HEK293T (cell line): Measurements from ENCODE around the gene ERC2.
"Not testable (repeated sequence)": the region's sequence is repeated elsewhere in the genome, so short reads cannot be mapped to it uniquely, and the experiment has no call there.

Source experiments
- CTCF ChIA-PET: fragments of 350-600 bp; formaldehyde crosslinking; extraction: SDS; loops from one replicate; lab custom pipeline; 2021; ENCODE audit warnings: antibody characterized with exemption, inconsistent platforms; lab: Yijun Ruan, JAX
- POLR2A ChIA-PET: fragments of 350-600 bp; formaldehyde crosslinking; extraction: SDS; loops from one replicate; lab custom pipeline; 2020; ENCODE audit warnings: antibody characterized with exemption, inconsistent platforms; lab: Yijun Ruan, JAX
- DNase-seq: peaks from one replicate; pipeline ENCODE4 v3.0.0; 2012; ENCODE audit warnings: mixed read lengths; ENCODE audit errors: extremely low spot score
- ARNT ChIP-seq: fragments of 450-650 bp; IDR thresholded peaks from 2 replicates; pipeline ENCODE4 v1.6.1; 2017; ENCODE audit warnings: mild to moderate bottlenecking
- BHLHE40 ChIP-seq: fragments of 450-650 bp; IDR thresholded peaks from 2 replicates; pipeline ENCODE4 v1.6.1; 2016; ENCODE audit warnings: mild to moderate bottlenecking, moderate library complexity, borderline replicate concordance
- CTBP1 ChIP-seq: fragments of 450-650 bp; IDR thresholded peaks from 2 replicates; pipeline ENCODE4 v1.6.1; 2016; ENCODE audit warnings: borderline replicate concordance
- ELF4 ChIP-seq: fragments of 450-650 bp; IDR thresholded peaks from 2 replicates; pipeline ENCODE4 v1.6.1; 2017; ENCODE audit warnings: antibody characterized with exemption
- FOXA1 ChIP-seq: fragments of 450-650 bp; IDR thresholded peaks from 2 replicates; pipeline ENCODE4 v1.6.1; 2016; ENCODE audit warnings: mild to moderate bottlenecking
- FOXK2 ChIP-seq: fragments of 450-650 bp; IDR thresholded peaks from 2 replicates; pipeline ENCODE4 v1.6.1; 2016; ENCODE audit warnings: mild to moderate bottlenecking
- FOXM1 ChIP-seq: fragments of 450-650 bp; IDR thresholded peaks from 2 replicates; pipeline ENCODE4 v1.6.1; 2017; ENCODE audit warnings: mild to moderate bottlenecking, borderline replicate concordance
- HDGF ChIP-seq: fragments of 450-650 bp; IDR thresholded peaks from 2 replicates; pipeline ENCODE4 v1.6.1; 2017; ENCODE audit warnings: antibody characterized with exemption, borderline replicate concordance
- L3MBTL2 ChIP-seq: fragments of 450-650 bp; conservative IDR thresholded peaks from 2 replicates; pipeline ENCODE4 v1.6.1; 2016; ENCODE audit warnings: mild to moderate bottlenecking
- LEF1 ChIP-seq: fragments of 450-650 bp; IDR thresholded peaks from 2 replicates; pipeline ENCODE4 v1.6.1; 2017; ENCODE audit warnings: mild to moderate bottlenecking, borderline replicate concordance
- NFRKB ChIP-seq: fragments of 450-650 bp; IDR thresholded peaks from 2 replicates; pipeline ENCODE4 v1.6.1; 2016; ENCODE audit warnings: mild to moderate bottlenecking, moderate library complexity
- SP1 ChIP-seq: fragments of 450-650 bp; IDR thresholded peaks from 2 replicates; pipeline ENCODE4 v1.6.1; 2017
- SUZ12 ChIP-seq: fragments of 450-650 bp; IDR thresholded peaks from 2 replicates; pipeline ENCODE4 v1.6.1; 2016; ENCODE audit warnings: mild to moderate bottlenecking
- TARDBP ChIP-seq: fragments of 450-650 bp; IDR thresholded peaks from 2 replicates; pipeline ENCODE4 v1.6.1; 2016
- ZNF384 ChIP-seq: fragments of 450-650 bp; IDR thresholded peaks from 2 replicates; pipeline ENCODE4 v1.6.1; 2016
- TF ChIP-seq, protein P1 (sequence below): fragments of 450-650 bp; IDR thresholded peaks from 2 replicates; pipeline ENCODE4 v1.6.1; 2016

ERC2 gene

DNA sequence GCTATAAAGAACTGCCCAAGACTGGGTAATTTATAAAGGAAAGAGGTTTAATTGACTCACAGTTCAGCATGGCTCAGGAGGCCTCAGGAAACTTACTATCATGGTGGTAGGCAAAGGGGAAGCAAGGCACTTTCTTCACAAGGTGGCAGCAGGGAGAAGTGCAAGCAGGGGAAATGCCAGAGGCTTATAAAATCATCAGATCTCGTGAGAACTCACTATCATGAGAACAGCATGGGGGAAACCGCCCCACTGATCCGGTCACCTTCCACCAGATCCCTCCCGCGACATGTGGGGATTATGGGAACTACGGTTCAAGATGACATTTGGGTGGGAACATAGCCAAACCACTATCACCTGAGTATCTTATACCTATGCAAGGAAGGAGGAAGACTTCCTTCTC lies 963.2 kb downstream of the ERC2 start:
- DNase-seq, POLR2A ChIA-PET: not testable (repeated sequence)
- TF ChIP-seq L3MBTL2 (peak; percentile 57; the same call in 1 of the 2 replicates), ARNT (peak; percentile 90)
- CTCF ChIA-PET, result interaction anchor here (1.2 kb wide), 1 partner anchor 242 kb away, joined by 3 read pairs; no protein-coding TSS in a partner anchor

DNA sequence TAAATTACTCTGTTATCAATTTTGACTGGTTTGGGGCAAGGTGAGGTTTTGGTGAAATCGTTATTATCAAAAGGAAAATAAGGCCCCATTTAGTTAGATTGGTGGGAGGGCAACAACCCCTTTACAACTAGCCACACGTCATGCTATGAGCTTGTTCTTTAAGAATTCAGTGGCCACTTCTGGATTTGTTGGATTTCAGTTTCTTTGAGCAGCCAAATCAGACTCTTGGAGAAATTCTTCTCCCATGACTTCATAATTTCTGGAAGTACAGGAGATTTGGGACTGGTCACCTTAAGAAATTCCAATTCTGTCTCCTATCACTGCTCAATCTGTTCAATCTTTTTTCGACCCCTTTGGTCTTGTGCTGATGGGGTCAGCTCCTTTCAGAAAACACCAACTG lies 966.4 kb downstream of the ERC2 start:
- CTCF ChIA-PET, result no interaction called here
- POLR2A ChIA-PET, result interaction anchor here (1.4 to 1.7 kb wide), 2 partner anchors 9 to 15 kb away, joined by 3 to 5 read pairs; partner anchors contain the start of gene WNT5A

DNA sequence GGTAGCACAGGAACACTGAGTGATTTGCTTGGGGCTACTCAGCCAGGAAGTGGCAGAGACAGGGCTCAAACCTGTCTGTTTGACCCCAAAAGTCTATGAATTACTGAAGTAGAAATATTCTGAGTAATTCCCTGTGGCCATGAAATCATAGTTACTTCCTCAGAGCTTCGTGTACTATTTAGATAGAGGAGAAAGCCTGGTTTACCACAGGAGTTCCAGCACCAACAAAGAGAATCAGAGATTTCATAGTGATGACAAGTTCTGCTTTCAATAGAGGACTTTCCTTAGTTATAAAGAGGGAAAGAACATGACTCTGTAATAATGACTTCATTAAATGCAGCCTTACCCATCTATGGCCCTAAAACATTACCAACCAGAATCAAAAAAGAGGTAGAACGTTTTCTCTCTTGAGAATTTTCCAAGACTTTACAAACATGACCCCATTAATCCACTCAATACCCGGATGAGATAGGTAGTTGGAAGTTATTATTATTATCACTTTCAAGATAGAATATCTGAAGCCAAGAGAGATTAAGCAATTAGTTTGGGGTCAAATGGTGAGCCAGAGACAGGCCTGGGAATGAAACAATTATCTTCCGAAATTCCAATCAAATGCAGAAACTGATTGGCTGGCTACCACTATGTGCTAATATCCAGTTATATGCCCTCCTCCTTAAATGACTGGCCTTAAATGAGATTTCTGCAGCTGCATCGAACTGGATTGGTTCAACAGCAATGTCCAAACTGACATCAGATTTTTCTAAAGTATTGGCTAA lies 967.5 kb downstream of the ERC2 start:
- CTCF ChIA-PET, result interaction anchor here (0.7 kb wide), 1 partner anchor 11 kb away, joined by 6 read pairs; no protein-coding TSS in a partner anchor
- DNase-seq, result no peak

More for the DNA sequence above, 966.4 kb downstream of the ERC2 start:
- DNase-seq, result no peak
- TF ChIP-seq ELF4, result no peak
- TF ChIP-seq CTBP1, result no peak
- no peak for TF ChIP-seq FOXK2
- TF ChIP-seq ZNF384, result no peak
- no peak for TF ChIP-seq NFRKB
- no peak for TF ChIP-seq TARDBP
- TF ChIP-seq, protein P1, sequence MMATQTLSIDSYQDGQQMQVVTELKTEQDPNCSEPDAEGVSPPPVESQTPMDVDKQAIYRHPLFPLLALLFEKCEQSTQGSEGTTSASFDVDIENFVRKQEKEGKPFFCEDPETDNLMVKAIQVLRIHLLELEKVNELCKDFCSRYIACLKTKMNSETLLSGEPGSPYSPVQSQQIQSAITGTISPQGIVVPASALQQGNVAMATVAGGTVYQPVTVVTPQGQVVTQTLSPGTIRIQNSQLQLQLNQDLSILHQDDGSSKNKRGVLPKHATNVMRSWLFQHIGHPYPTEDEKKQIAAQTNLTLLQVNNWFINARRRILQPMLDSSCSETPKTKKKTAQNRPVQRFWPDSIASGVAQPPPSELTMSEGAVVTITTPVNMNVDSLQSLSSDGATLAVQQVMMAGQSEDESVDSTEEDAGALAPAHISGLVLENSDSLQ, result no peak
- TF ChIP-seq L3MBTL2, result no peak
- TF ChIP-seq HDGF, result no peak
- no peak for TF ChIP-seq SUZ12
- TF ChIP-seq FOXA1, result no peak
- no peak for TF ChIP-seq ARNT
- TF ChIP-seq LEF1, result no peak
- TF ChIP-seq FOXM1, result no peak
- TF ChIP-seq BHLHE40, result no peak
- no peak for TF ChIP-seq SP1

DNA sequence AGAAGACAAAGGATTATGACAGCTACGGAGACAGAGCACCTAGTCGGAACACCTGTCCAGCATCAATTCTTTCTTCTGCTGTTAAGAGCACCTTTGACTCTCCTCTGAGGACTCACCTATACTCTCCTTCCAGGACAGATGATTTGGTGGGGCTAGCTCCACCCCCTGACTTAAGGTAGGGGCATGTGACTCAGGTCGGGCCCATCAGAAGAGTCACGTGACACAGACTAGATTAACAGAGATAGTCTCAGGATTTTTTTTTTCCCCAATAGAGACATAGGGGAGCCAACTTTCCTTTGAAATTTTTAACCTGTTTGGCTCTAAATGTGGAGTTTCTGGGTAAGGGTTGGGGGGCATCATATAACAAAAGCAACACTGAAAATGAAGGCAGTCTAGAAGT lies 969.7 kb downstream of the ERC2 start:
- POLR2A ChIA-PET, result no interaction called here
- CTCF ChIA-PET, result no interaction called here
- DNase-seq, result no peak
- TF ChIP-seq TARDBP, result no peak
- no peak for TF ChIP-seq FOXK2
- TF ChIP-seq, protein P1, result no peak
- TF ChIP-seq ZNF384, result no peak
- TF ChIP-seq L3MBTL2, result no peak
- TF ChIP-seq FOXM1, result no peak
- TF ChIP-seq CTBP1, result no peak
- no peak for TF ChIP-seq ARNT
- TF ChIP-seq LEF1, result no peak
- TF ChIP-seq NFRKB, result no peak
- TF ChIP-seq SUZ12, result no peak
- TF ChIP-seq ELF4, result no peak
- no peak for TF ChIP-seq HDGF
- no peak for TF ChIP-seq BHLHE40
- no peak for TF ChIP-seq SP1
- no peak for TF ChIP-seq FOXA1

More for the DNA sequence above, 967.5 kb downstream of the ERC2 start:
- TF ChIP-seq FOXA1, result no peak
- no peak for TF ChIP-seq FOXK2
- TF ChIP-seq LEF1, result no peak
- no peak for TF ChIP-seq SUZ12
- no peak for TF ChIP-seq BHLHE40
- POLR2A ChIA-PET, result no interaction called here

DNA sequence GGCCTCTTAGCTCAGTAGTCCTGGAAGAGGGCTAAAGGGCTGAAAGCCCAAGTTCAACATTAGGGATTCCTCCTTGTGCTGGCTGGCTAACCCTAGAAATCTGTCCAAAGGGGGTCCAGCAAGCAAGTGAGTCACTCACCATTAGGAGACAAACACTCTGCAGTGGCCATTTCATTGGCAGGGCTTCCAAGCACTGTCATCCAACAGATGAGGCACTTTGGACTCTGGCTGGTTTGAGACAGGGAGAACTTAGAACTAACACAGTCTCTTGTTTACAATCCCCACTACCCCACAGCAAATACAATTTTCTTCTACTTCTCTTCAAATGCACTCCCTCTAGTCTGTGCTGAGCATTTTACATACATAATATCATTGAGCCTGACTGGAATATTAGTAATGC lies 971.0 kb downstream of the ERC2 start:
- POLR2A ChIA-PET, result no interaction called here
- no peak for TF ChIP-seq CTBP1
- no peak for TF ChIP-seq FOXA1
- CTCF ChIA-PET, result no interaction called here
- no peak for DNase-seq

DNA sequence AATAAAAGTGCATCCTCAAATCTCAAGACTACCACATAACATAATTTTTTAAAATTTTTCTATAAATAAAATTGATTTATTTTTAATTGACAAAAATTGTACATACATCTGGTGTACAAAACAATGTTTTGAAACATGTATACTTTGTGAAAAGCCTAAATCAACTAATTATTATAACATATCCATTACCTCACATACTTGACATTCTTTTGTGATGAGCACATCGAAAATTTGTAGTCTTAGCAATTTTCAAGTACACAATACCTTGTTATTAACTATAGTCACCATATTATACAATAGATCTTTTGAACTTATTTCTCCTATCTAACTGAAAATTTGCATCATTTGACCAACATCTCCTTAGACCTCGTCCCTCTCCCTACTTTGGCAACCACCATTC lies 973.3 kb downstream of the ERC2 start:
- ChIA-PET POLR2A (no interaction called here), CTCF (no interaction called here)
- TF ChIP-seq ARNT (no peak), HDGF (no peak), L3MBTL2 (no peak), FOXM1 (no peak)
- TF ChIP-seq, protein P1, result no peak
- no peak for DNase-seq

DNA sequence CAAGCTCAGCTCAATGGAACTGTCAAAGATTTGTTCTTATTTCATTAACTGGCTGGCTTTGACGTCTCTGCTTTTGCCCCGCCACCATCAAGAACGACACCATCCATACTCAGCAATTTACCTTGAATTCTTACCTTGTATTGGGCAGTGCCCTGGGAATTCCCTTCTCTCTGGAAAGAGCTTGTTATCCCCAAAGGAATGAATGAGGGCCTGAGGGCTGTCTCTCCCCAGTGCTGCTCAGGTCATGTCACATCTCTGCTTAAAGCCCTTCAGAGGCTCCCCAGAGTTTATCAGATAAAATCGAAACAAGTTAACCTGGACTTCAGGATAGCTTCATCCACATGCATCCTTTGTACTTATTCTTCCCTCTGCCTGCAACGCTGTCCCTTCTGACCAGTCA lies 975.3 kb downstream of the ERC2 start:
- DNase-seq, result no peak
- ChIA-PET POLR2A (interaction anchor here (1.0 to 1.1 kb wide), 2 partner anchors 9 to 19 kb away, joined by 3 to 5 read pairs; no protein-coding TSS in a partner anchor), CTCF (interaction anchor here (0.9 kb wide), 1 partner anchor 122 kb away, joined by 3 read pairs; no protein-coding TSS in a partner anchor)
- TF ChIP-seq CTBP1 (no peak), FOXM1 (no peak)
- TF ChIP-seq, protein P1, result no peak
